ENCODE measurements around the gene IL18BP. TPM values are rescaled to one million over a fixed set of nuclear protein-coding genes. Genes with fewer than 3 reads are reported as not detected.

The IL18BP gene
- polyA plus RNA-seq, 1 experiment, result 2.2 TPM

- Histone ChIP-seq H3K4me3 (ENCODE audit: low read depth, low read length) (no peak overlapping the region), H3K27ac (ENCODE audit: low read depth, low read length) (no peak overlapping the region), H3K27me3 (ENCODE audit: control insufficient read depth, insufficient read depth, low read length) (no peaks in the 10 kb centered on the region), H3K9me3 (ENCODE audit: control insufficient read depth, insufficient read depth, low read length) (no peaks in the 10 kb centered on the region)
- CTCF ChIA-PET, result interaction anchor here (0.5 to 1.7 kb wide), 3 partner anchors 17 to 296 kb away, joined by 3 to 7 read pairs (median 5); no protein-coding TSS in a partner anchor
- POLR2A ChIA-PET, result no interaction called here
- TF ChIP-seq CTCF (IDR thresholded peaks at IDR 0.05; ENCODE audit: low read depth, low read length), result no peak
- DNase-seq (ENCODE audit: low read depth, low spot score), result no peak
Measured at GRCh38 chr11:71994786-71995185, 3.9 kb upstream of the IL18BP start.

GRCh38 chr11:71995726-71996291, 2.9 kb upstream of the IL18BP start:
- ChIA-PET CTCF (interaction anchor here (0.8 to 1.7 kb wide), 2 partner anchors 18 to 242 kb away, joined by 3 to 7 read pairs; no protein-coding TSS in a partner anchor), POLR2A (no interaction called here)
- no peak overlapping the region for H3K27ac ChIP-seq (ENCODE audit: low read depth, low read length)
- no peaks in the 10 kb centered on the region for H3K9me3 ChIP-seq (ENCODE audit: control insufficient read depth, insufficient read depth, low read length)
- H3K4me3 ChIP-seq (ENCODE audit: low read depth, low read length), result no peak overlapping the region
- TF ChIP-seq CTCF (IDR thresholded peaks at IDR 0.05; ENCODE audit: low read depth, low read length), result no peak
- DNase-seq (ENCODE audit: low read depth, low spot score), result no peak
- H3K27me3 ChIP-seq (ENCODE audit: control insufficient read depth, insufficient read depth, low read length), result no peaks in the 10 kb centered on the region

GRCh38 chr11:71996517-71996916, 2.2 kb upstream of the IL18BP start:
- no peak for TF ChIP-seq CTCF (IDR thresholded peaks at IDR 0.05; ENCODE audit: low read depth, low read length)
- Histone ChIP-seq H3K9me3 (ENCODE audit: control insufficient read depth, insufficient read depth, low read length) (no peaks in the 10 kb centered on the region), H3K4me3 (ENCODE audit: low read depth, low read length) (no peak overlapping the region), H3K27ac (ENCODE audit: low read depth, low read length) (no peak overlapping the region), H3K27me3 (ENCODE audit: control insufficient read depth, insufficient read depth, low read length) (no peaks in the 10 kb centered on the region)
- DNase-seq (ENCODE audit: low read depth, low spot score), result no peak
- ChIA-PET CTCF (interaction anchor here (1.3 to 4.1 kb wide), 2 partner anchors 19 to 29 kb away, joined by 3 to 18 read pairs; no protein-coding TSS in a partner anchor), POLR2A (no interaction called here)

- ChIA-PET CTCF (interaction anchor here (1.3 to 4.1 kb wide), 2 partner anchors 19 to 29 kb away, joined by 3 to 18 read pairs; no protein-coding TSS in a partner anchor), POLR2A (no interaction called here)
- H3K4me3 ChIP-seq (ENCODE audit: low read depth, low read length), result no peak overlapping the region
- no peak overlapping the region for H3K27ac ChIP-seq (ENCODE audit: low read depth, low read length)
- H3K9me3 ChIP-seq (ENCODE audit: control insufficient read depth, insufficient read depth, low read length), result no peaks in the 10 kb centered on the region
- TF ChIP-seq CTCF (IDR thresholded peaks at IDR 0.05; ENCODE audit: low read depth, low read length), result no peak
- no peak for DNase-seq (ENCODE audit: low read depth, low spot score)
- H3K27me3 ChIP-seq (ENCODE audit: control insufficient read depth, insufficient read depth, low read length), result no peaks in the 10 kb centered on the region
Measured at GRCh38 chr11:71996946-71997345, 1.8 kb upstream of the IL18BP start.

- H3K4me3 ChIP-seq (ENCODE audit: low read depth, low read length), result no peak overlapping the region
- TF ChIP-seq CTCF (IDR thresholded peaks at IDR 0.05; ENCODE audit: low read depth, low read length), result no peak
- DNase-seq (ENCODE audit: low read depth, low spot score), result no peak
- H3K27me3 ChIP-seq (ENCODE audit: control insufficient read depth, insufficient read depth, low read length), result no peaks in the 10 kb centered on the region
- no peaks in the 10 kb centered on the region for H3K9me3 ChIP-seq (ENCODE audit: control insufficient read depth, insufficient read depth, low read length)
- H3K27ac ChIP-seq (ENCODE audit: low read depth, low read length), result no peak overlapping the region
- CTCF ChIA-PET, result interaction anchor here (0.5 to 4.1 kb wide), 5 partner anchors 15 to 186 kb away, joined by 3 to 18 read pairs (median 3); no protein-coding TSS in a partner anchor
- POLR2A ChIA-PET, result no interaction called here
Measured at GRCh38 chr11:71997594-71997993, 1.1 kb upstream of the IL18BP start.
